Activated CD4-positive, alpha-beta T cell treated with anti-CD3 and anti-CD28 coated beads, Interleukin-2, amount 50 U/mL, for 48 hours (primary cell): ENCODE results near the gene ARHGAP10.

ENCODE experiments used
- DNase-seq, 2 experiments: peaks; one replicate each; pipeline ENCODE4 v3.0.0-alpha.2; 2020

Gene ARHGAP10, protein sequence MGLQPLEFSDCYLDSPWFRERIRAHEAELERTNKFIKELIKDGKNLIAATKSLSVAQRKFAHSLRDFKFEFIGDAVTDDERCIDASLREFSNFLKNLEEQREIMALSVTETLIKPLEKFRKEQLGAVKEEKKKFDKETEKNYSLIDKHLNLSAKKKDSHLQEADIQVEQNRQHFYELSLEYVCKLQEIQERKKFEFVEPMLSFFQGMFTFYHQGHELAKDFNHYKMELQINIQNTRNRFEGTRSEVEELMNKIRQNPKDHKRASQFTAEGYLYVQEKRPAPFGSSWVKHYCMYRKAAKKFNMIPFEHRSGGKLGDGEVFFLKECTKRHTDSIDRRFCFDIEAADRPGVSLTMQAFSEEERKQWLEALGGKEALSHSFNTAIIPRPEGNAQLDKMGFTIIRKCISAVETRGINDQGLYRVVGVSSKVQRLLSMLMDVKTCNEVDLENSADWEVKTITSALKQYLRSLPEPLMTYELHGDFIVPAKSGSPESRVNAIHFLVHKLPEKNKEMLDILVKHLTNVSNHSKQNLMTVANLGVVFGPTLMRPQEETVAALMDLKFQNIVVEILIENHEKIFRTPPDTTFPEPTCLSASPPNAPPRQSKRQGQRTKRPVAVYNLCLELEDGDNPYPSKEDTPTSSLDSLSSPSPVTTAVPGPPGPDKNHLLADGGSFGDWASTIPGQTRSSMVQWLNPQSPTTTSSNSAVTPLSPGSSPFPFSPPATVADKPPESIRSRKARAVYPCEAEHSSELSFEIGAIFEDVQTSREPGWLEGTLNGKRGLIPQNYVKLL

DNA sequence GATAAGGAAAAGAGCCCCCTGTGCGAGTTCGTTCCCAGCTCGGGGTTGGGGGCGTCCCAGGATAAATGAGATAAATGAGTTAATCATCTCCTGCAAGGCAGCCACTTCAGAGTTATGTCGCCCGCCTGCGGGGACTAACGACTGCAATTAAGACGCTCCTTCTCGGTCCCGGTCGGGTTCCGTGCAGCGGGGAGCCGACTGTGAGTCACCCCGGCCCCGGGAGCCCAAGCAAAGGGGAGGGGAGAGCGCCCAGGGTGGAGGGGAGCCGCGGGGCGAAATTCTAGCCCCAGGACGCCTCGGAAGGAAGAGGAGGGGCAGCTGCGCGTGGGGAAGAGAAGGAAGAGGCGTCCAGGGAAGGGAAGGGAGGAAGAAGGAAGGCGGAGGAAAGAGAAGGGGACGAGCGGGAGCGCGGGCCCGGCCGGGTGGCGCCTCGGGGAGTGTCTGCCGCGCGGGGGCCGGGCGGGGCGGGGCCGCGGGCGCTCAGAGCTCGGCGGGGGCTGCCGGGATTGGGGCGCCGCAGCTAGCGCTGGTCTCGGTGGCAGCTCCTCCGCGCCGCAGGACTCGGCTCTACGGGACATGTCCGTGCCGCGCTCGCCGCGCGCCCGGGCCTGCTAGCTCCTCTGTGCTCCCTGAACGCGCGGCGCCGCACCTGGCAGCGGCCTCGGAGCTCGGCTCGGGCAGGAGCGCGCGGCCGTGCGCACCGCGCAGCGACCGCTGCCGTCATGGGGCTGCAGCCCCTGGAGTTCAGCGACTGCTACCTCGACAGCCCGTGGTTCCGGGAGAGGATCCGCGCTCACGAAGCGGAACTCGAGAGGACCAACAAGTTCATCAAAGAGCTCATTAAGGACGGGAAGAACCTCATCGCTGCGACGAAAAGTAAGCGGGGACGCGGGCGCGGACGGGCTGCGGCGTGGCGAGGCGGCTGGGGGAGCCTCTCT lies at the start of gene ARHGAP10:
TSS of gene ARHGAP10 (plus strand) at position 509 of the 938 bp plus-strand sequence. CDS start at position 723, 214 bp downstream.
- DNase-seq: peak; percentile 70 to 74

DNA sequence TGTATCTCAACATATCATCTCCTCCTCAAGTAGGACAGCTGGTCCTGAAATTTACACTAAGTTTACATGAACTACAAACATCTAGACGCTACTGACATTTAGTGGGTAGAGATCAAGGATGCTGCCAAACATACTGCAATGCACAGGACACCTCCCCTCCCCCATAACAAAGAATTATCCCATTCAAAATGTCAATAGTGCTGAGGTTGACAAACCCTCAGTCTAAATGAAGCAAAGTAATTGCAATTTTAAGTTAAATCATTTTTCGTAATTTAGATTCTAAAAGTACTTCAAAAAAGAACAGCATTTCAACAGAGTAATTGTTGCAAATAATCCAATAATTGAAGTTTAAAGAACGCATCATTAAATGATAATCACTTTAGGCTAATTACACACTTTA lies 49.1 kb upstream of the ARHGAP10 start:
- DNase-seq: no peak

DNA sequence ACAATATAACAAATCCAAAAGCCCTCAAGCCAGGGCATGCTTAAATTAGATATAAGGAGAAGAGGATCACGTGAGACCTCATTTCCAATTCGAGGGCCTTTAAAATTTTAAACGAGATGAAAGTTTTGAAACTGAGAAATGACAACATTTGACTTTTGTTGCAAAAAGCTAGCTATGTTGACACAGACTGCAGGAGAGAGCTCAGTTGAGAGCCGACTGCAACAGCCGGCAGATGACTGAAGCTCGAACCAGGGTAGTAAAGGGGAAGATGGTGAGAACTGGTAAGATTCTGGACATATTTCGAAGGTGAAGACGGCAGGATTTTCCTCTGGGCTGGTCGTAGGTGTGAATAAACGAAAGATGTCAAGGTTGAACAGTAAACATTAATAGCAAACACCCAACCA lies 48.7 kb upstream of the ARHGAP10 start:
- peak; percentile 5 to 18 for DNase-seq

DNA sequence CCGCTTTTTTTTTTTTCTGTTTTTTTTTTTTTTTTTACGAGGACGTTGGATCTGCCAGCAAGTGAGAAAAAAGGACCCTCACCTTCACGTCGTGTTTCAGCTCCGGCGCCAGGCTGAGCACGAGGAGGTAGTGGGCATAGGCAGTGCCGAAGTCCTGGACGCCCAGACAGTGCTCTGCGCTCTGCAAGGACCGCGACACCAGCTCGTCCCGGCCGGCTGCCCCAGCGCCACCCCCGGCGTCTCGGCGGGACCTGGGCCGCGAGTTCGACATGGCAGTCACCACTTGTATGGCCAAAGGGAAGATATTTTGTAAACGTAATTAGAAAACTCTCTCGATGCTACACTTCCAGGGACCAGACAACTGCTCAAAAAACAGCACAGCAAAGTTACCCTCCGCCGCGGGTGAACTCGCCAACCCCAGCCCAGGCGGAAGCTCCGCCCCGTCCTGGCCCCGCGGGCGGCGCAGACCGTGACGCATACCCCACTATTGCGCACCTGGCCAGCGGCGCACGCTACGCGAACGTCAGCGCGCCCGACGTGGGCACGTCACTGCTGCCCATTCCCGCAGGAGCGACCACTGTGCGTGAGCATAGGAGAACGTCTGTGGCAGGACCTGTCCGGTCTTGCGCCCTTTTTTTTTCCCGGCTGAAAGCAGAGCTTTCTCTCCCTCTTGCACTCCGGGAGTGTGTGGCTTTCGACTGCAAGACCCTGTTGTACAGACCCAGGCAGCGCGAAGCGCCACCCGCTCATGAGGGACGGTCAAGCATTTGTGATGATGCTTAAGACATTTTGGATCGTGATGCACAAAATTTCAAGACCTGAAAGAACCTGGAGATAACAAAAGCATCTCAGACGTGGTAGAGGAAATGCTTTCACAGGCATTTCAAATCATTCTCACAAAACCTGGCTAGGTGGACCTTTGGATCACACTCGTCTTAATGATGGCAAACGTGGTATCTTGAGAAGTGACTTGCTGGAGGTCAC lies 47.9 kb upstream of the ARHGAP10 start, which contains the start of gene PRMT9:
TSS of gene PRMT9 (minus strand) at position 447 of the 984 bp plus-strand sequence. CDS start at position 271, 176 bp downstream.
- DNase-seq: peak; percentile 89 to 91

DNA sequence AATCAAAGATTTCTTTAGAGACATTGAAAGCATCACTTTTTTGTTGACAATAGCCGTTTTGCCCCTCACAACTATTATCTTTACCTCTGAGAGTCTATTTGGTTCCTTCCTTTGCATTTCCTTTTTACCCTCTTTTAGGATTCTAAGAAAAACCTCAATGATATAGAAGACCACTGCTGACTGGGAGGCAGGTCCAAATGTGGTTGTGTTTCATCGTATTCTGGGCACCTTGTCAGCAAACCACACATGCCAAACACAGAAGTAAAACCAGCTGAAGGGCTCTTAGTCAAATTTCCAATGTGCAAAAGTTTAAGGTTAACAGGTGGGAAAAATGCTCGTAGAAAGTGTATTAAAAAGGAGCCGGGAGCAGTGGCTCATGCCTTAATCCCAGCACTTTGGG lies 42.8 kb upstream of the ARHGAP10 start:
- no peak for DNase-seq

- DNase-seq: no peak
These were observed 40.1 kb upstream of the ARHGAP10 start for GRCh38 chr4:147691820-147692219.

GRCh38 chr4:147693218-147693617 lies 38.7 kb upstream of the ARHGAP10 start:
- no peak for DNase-seq

GRCh38 chr4:147696866-147697265 lies 35.0 kb upstream of the ARHGAP10 start:
- DNase-seq: no peak

- DNase-seq: no peak
These were observed 27.0 kb upstream of the ARHGAP10 start for GRCh38 chr4:147704846-147705245.

DNA sequence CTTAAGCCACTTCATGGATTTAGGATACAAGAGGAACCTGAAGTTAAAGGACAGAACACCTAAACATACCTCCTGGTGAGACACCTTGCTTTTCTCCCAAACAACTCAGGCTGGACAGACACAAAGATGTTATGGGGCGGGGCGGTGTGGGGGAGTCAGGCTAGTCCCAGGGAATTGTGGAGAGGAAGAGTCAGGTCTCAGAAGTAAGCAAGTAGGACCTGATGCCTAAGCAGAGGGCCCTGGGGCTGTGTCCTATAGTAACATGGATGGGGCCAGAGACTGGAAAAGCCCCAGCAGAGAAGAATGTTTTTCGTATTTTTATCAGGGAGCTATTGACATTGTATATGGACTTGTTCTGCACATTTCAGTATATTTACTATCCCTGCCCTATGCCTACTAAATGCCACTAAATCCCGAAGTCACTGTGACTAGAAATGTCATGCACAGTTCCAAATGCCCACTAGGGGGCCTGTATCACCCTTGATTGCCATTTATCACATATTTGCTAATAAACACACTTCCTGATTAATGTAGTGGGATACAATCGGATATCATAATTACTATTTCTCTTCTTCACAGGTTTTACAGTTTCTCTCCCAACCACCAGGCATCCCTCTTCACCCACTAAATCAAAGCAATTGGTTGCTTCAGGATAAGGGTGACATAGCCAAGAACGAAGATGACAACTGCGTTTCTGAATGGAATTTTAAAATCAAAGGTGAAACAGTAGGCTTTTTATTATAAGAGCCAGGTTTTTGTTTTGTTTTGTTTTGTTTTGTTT lies 23.8 kb upstream of the ARHGAP10 start:
- peak; percentile 47 to 57 for DNase-seq

- no peak for DNase-seq
These were observed 21.9 kb upstream of the ARHGAP10 start for GRCh38 chr4:147709999-147710398.

DNA sequence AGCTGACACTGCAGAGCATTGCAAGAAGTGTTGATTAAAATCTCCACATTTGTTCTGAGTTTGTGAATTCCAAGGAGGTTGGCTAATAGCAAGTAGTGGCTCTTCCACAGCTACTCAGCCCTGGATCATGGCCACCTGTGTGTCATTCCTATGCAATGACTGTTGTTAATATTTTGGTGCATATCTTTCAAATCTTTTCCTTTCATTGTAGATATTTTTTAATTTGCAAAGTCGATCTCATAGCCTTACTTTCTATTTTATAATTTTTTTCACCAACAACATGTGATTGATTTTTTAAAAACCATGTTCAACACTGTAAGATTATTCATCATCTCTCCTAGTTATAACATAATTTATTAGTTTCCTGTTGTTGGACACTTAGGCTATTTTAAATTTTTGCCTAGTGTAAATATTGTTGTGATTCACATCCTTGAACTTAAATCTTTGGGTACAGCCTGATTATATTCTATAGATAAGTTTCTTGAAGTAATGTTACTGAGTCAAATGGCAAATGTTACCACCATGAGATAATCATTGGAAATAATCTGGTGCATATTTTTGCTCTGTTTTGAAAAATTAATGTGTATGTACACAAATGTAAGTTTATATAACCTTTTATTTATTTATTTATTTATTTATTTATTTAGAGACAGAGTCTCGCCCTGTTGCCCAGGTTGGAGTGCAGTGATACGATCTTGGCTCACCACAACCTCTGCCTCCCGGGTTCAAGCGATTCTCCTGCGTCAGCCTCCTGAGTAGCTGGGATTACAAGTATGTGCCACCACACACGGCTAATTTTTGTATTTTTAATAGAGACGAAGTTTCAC lies 17.1 kb upstream of the ARHGAP10 start:
- DNase-seq: no peak

GRCh38 chr4:147717878-147718277 lies 14.0 kb upstream of the ARHGAP10 start:
- DNase-seq: no peak

GRCh38 chr4:147723326-147723725 lies 8.6 kb upstream of the ARHGAP10 start:
- DNase-seq: no peak

- no peak for DNase-seq
These were observed 7.3 kb upstream of the ARHGAP10 start for GRCh38 chr4:147724468-147725201.

DNA sequence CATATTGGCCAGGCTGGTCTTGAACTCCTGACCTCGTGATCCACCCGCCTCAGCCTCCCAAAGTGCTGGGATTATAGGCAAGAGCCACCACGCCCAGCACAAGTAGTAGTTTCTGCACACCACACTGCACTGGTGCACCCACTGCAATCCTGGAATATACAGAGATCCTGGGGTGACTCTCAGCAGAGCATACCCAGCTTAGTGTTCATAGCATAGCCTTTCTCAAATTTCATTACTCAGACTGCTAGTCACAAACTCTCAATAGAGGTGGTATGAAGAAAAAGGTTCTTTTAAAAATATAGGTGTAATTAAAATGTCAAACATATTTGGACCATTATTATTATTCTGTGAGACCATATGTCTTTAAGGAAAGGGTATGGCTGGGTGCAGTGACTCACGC lies 6.2 kb upstream of the ARHGAP10 start:
- DNase-seq: no peak

DNA sequence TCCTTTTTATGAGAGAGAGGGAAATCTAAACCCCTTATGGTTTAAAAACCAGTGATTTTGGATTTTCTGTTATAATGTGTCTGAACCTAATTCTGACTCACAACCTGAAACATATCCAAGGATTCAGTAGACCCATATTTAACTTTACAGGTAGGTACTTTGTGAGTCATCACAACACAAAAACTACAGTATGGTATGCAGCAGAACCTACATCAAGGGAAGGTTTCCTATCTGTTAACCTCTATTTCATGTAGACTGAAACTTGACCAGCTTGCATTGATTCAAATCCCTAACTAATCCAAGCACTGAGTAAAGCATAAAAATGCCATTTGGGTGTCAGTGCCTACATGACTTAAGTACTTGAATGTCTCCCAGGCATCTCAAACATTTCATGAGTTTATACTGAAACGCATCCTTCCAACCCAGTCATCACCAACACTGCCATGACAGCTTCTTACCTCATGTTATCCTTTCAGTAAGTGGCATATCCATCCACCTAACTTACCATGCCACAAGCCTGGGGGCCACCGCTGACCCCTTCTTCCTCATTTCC lies 4.3 kb upstream of the ARHGAP10 start:
- DNase-seq: no peak

DNA sequence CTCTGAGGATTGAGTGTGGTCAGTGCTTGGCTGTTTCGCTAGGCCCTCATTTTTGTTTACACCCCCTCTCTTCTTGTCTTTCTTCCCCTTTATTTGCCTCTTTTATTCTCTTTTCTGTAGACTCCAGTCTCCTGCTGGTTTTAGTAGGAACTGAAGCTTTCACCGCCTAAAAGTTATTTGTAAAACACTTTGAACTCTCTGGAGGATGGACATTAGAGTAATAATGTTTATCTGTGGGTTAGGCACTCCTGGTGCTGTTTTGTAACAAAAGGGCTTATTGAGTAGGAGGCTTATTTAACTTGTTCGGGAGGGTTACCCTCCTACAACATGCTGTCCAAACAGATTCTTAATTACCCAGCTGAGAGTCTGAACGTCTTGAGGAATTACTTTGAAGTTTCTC lies 1.6 kb upstream of the ARHGAP10 start:
- no peak for DNase-seq
